ENCODE measurements around the gene ST6GALNAC5.

ST6GALNAC5 gene

GRCh38 chr1:77012066-77012465 lies 144.8 kb downstream of the ST6GALNAC5 start:
- TF ChIP-seq FOXP2 (optimal IDR thresholded peaks at IDR 0.05; ENCODE audit: borderline replicate concordance, extremely low read depth, extremely low read length, insufficient read depth) (no peak), SIN3A (IDR thresholded peaks at IDR 0.05; ENCODE audit: borderline replicate concordance, insufficient read depth, low read length) (no peak), POLR2AphosphoS5 (IDR thresholded peaks at IDR 0.05; ENCODE audit: low read depth, low read length) (no peak), REST (IDR thresholded peaks at IDR 0.05; ENCODE audit: insufficient read depth in 1 of 2, low read depth in 2 of 2, low read length in 2 of 2) (no peak), TAF1 (IDR thresholded peaks at IDR 0.05; ENCODE audit: borderline replicate concordance, insufficient read depth, low read length) (no peak)

GRCh38 chr1:77014073-77014788 lies 147.0 kb downstream of the ST6GALNAC5 start:
- TF ChIP-seq POLR2AphosphoS5 (IDR thresholded peaks at IDR 0.05; ENCODE audit: low read depth, low read length) (no peak), REST (IDR thresholded peaks at IDR 0.05; ENCODE audit: insufficient read depth in 1 of 2, low read depth in 2 of 2, low read length in 2 of 2) (no peak), FOXP2 (optimal IDR thresholded peaks at IDR 0.05; ENCODE audit: borderline replicate concordance, extremely low read depth, extremely low read length, insufficient read depth) (no peak), SIN3A (IDR thresholded peaks at IDR 0.05; ENCODE audit: borderline replicate concordance, insufficient read depth, low read length) (no peak), TAF1 (IDR thresholded peaks at IDR 0.05; ENCODE audit: borderline replicate concordance, insufficient read depth, low read length) (no peak)

- TF ChIP-seq FOXP2 (optimal IDR thresholded peaks at IDR 0.05; ENCODE audit: borderline replicate concordance, extremely low read depth, extremely low read length, insufficient read depth) (no peak), TAF1 (IDR thresholded peaks at IDR 0.05; ENCODE audit: borderline replicate concordance, insufficient read depth, low read length) (no peak), REST (IDR thresholded peaks at IDR 0.05; ENCODE audit: insufficient read depth in 1 of 2, low read depth in 2 of 2, low read length in 2 of 2) (no peak), POLR2AphosphoS5 (IDR thresholded peaks at IDR 0.05; ENCODE audit: low read depth, low read length) (no peak), SIN3A (IDR thresholded peaks at IDR 0.05; ENCODE audit: borderline replicate concordance, insufficient read depth, low read length) (no peak)
Measured at GRCh38 chr1:77015748-77016341, 148.6 kb downstream of the ST6GALNAC5 start.

GRCh38 chr1:77016386-77016985 lies 149.2 kb downstream of the ST6GALNAC5 start:
- TF ChIP-seq POLR2AphosphoS5 (IDR thresholded peaks at IDR 0.05; ENCODE audit: low read depth, low read length) (no peak), REST (IDR thresholded peaks at IDR 0.05; ENCODE audit: insufficient read depth in 1 of 2, low read depth in 2 of 2, low read length in 2 of 2) (no peak), TAF1 (IDR thresholded peaks at IDR 0.05; ENCODE audit: borderline replicate concordance, insufficient read depth, low read length) (no peak), FOXP2 (optimal IDR thresholded peaks at IDR 0.05; ENCODE audit: borderline replicate concordance, extremely low read depth, extremely low read length, insufficient read depth) (no peak), SIN3A (IDR thresholded peaks at IDR 0.05; ENCODE audit: borderline replicate concordance, insufficient read depth, low read length) (no peak)
